Heart left ventricle (tissue), 11 donors: ENCODE measurements around the gene DCUN1D3. TPM values are rescaled to one million over a fixed set of nuclear protein-coding genes. Genes with fewer than 3 reads are reported as not detected.

ENCODE experiments used
- polyA plus RNA-seq, 2 donors: library from polyadenylated mRNA; stranded (reverse); fragments of 200-250 nt; gene quantifications; one replicate each; pipeline ENCODE4 v1.2.3, GENCODE V29; 2013
- total RNA-seq, 9 donors: library from RNA; depleted of rRNA in 2 of 9; stranded (reverse); fragments of >200 nt in 2 of 9; fragmentation: NEBNext Ultra II Directional in 3 of 9; extraction: Animal tissue kit (Norgen Biotek cat#: 25700) in 3 of 9; gene quantifications; one replicate each; pipeline versions ENCODE4 v1.1.0 to v1.2.4, GENCODE V29; 2016 to 2023
- donor health status: ischemic (EF 13 %, LVEDD 7.1; RV severe dilation, severe dysfunction).
- donor health status: healthy with polysubstance abuse.
- donor health status: DM: no; HTN: yes; CAD: no.
- donor health status: DM: no; HTN: no; CAD: no.
- donor health status: ischemic (EF 25% LVEDD 5.7; RV mildly dilated, moderate dysfunction).
- donor health status: healthy.
- donor health status: DM: yes; HTN: yes; CAD: no.
- donor health status: PGD.
- donor health status: nonischemic (EF 23%, LVEDD 6.1; RV moderate dilation, normal function).

The DCUN1D3 gene
- total and polyA plus RNA-seq, 11 donors, result 2.6 to 21.4 (median 11.0) TPM

Other genes with a start within 250 kb of the DCUN1D3 start
- under 1 TPM in 3 of 9 donors, not detected in 6; 0.14 to 0.43 (median 0.18) TPM for gene ACSM1, start 202.7 kb downstream of the DCUN1D3 start, total RNA-seq
- under 1 TPM; 0.06 to 0.11 TPM for gene ACSM1, start 202.7 kb downstream of the DCUN1D3 start, polyA plus RNA-seq
- 10 to 100 TPM; 15.8 to 35.5 (median 20.0) TPM for gene THUMPD1, start 158.5 kb downstream of the DCUN1D3 start, total RNA-seq
- 10 to 100 TPM in 1 of 2 donors, 1 to 10 TPM in 1; 9.8 to 16.2 TPM for gene THUMPD1, start 158.5 kb downstream of the DCUN1D3 start, polyA plus RNA-seq
- 10 to 100 TPM in 1 of 9 donors, 1 to 10 TPM in 8; 2.0 to 22.5 (median 5.0) TPM for gene ACSM3, start 136.3 kb downstream of the DCUN1D3 start, total RNA-seq
- gene ACSM3, start 136.3 kb downstream of the DCUN1D3 start, polyA plus RNA-seq, result 10 to 100 TPM in 1 of 2 donors, 1 to 10 TPM in 1; 3.1 to 13.3 TPM
- gene ERI2, start 93.9 kb downstream of the DCUN1D3 start, total RNA-seq, result 10 to 100 TPM in 6 of 9 donors, 1 to 10 TPM in 3; 5.7 to 15.2 (median 11.9) TPM
- gene ERI2, start 93.9 kb downstream of the DCUN1D3 start, polyA plus RNA-seq, result 1 to 10 TPM; 5.8 to 6.1 TPM
- 1 to 10 TPM; 2.8 to 7.5 (median 4.8) TPM for gene REXO5, start 93.8 kb downstream of the DCUN1D3 start, total RNA-seq
- gene REXO5, start 93.8 kb downstream of the DCUN1D3 start, polyA plus RNA-seq, result 1 to 10 TPM; 1.6 to 3.2 TPM
- 100 to 1,000 TPM in 2 of 9 donors, 10 to 100 TPM in 7; 40.2 to 124 (median 54.6) TPM for gene LYRM1, start 413 bp upstream of the DCUN1D3 start, total RNA-seq
- gene LYRM1, start 413 bp upstream of the DCUN1D3 start, polyA plus RNA-seq, result 10 to 100 TPM; 65.5 to 73.0 TPM